HEK293T (cell line): Measurements from ENCODE around the gene TRAF3.

Experiments used
- ARNT ChIP-seq: fragments of 450-650 bp; IDR thresholded peaks from 2 replicates; pipeline ENCODE4 v1.6.1; 2017; ENCODE audit warnings: mild to moderate bottlenecking
- BHLHE40 ChIP-seq: fragments of 450-650 bp; IDR thresholded peaks from 2 replicates; pipeline ENCODE4 v1.6.1; 2016; ENCODE audit warnings: mild to moderate bottlenecking, moderate library complexity, borderline replicate concordance
- ELF4 ChIP-seq: fragments of 450-650 bp; IDR thresholded peaks from 2 replicates; pipeline ENCODE4 v1.6.1; 2017; ENCODE audit warnings: antibody characterized with exemption
- FOXK2 ChIP-seq: fragments of 450-650 bp; IDR thresholded peaks from 2 replicates; pipeline ENCODE4 v1.6.1; 2016; ENCODE audit warnings: mild to moderate bottlenecking
- HDGF ChIP-seq: fragments of 450-650 bp; IDR thresholded peaks from 2 replicates; pipeline ENCODE4 v1.6.1; 2017; ENCODE audit warnings: antibody characterized with exemption, borderline replicate concordance
- L3MBTL2 ChIP-seq: fragments of 450-650 bp; conservative IDR thresholded peaks from 2 replicates; pipeline ENCODE4 v1.6.1; 2016; ENCODE audit warnings: mild to moderate bottlenecking
- SP1 ChIP-seq: fragments of 450-650 bp; IDR thresholded peaks from 2 replicates; pipeline ENCODE4 v1.6.1; 2017
- SUZ12 ChIP-seq: fragments of 450-650 bp; IDR thresholded peaks from 2 replicates; pipeline ENCODE4 v1.6.1; 2016; ENCODE audit warnings: mild to moderate bottlenecking
- TARDBP ChIP-seq: fragments of 450-650 bp; IDR thresholded peaks from 2 replicates; pipeline ENCODE4 v1.6.1; 2016
- ZNF384 ChIP-seq: fragments of 450-650 bp; IDR thresholded peaks from 2 replicates; pipeline ENCODE4 v1.6.1; 2016

GRCh38 chr14:102769049-102769327, 8.3 kb upstream of the TRAF3 start:
- TF ChIP-seq SUZ12 (no peak), ARNT (no peak), SP1 (no peak), HDGF (no peak), TARDBP (no peak), ELF4 (no peak), BHLHE40 (no peak), ZNF384 (no peak), L3MBTL2 (no peak), FOXK2 (no peak)
